GM21619 (cell line): ENCODE data around the gene SETD7.

Source experiments
- ATAC-seq: cut with Tn5 transposase; IDR thresholded peaks from one replicate; pipeline ENCODE4 v1.9.1; 2021; ENCODE audit not compliant: unreplicated experiment

The SETD7 gene

GRCh38 chr4:139514382-139515059 is 41.5 kb downstream of the SETD7 start:
- no peak for ATAC-seq

DNA sequence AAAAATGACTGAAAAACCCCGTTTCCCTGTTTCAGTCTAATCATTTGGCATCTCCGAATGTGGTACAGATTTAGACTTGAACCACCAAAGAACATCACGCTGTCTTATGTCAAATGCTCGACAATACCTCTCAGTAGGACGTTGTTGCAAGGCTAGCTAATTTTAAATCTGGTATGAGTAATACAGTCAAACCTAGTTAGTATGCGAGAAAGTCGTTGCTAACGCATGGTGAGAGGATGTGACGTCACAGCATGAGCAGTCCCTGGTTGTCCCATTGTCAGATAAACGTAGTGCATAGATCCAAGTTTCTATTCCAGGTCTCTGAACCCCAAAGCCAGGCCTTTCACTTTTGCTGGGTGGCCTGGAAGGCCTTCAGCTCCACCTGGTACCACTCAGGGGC is 44.7 kb downstream of the SETD7 start:
- ATAC-seq, result no peak

DNA sequence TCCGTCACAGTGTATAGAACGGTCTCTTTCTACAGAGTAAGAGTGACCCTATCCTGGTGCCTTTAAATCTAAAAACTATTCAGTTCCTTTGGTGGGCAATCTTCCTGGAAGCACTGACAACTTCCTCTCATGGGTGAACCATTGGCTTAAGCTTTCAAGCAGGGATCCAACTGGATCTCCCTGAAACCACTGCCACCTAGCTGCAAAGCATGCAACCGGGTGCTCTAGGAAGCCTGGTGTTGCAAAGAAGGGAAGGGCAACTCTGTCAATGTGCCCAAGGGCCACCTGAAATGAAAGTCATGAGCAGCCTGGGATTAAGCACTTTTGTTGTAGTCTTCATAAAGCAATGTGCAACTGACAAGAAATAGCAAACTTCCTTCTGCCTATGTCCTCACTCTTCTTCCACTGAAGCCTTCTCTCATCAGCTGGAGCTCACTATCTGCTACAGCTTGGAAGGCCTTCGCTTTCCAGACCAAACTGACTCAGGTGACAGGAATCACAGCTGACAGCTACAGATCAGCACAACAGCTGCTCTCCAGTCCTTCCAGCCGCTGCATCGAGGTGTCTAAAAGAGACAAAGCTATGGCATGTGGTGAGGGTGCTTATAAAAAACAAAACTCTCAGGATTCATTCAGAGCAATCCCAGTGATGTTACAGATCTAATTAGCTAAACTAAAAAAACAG is 46.1 kb downstream of the SETD7 start:
- ATAC-seq, result no peak

DNA sequence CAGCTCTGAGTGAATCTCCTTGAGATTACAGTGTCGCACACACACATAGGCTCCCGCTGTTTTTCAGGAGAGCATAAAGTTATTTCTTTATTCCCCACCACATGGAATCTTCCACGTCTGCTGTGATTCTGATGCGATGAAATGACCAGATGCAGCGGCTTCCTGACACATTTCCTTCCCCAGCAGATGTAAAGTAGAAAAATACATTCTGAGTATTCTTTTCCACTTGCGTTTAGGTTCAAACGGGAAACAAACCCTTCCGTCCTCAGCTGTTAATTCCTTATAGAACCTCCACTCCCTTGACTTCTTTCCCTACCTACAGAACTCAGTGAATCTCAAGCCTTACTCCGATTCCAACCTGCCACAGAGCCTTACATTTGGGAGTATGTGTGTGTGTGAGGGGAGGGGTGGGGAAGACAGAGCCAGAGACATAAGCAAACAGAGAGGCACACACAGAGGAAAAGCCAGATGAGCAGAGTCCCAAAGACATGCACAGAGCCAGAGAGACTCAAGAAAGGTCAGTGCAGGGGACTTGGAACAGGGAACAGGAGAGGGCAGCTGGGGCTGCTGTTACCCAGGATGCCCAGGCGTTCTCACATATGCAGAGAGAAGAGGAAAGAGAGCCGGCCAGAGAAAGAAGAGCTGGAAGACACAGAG is 47.3 kb downstream of the SETD7 start:
- no peak for ATAC-seq

DNA sequence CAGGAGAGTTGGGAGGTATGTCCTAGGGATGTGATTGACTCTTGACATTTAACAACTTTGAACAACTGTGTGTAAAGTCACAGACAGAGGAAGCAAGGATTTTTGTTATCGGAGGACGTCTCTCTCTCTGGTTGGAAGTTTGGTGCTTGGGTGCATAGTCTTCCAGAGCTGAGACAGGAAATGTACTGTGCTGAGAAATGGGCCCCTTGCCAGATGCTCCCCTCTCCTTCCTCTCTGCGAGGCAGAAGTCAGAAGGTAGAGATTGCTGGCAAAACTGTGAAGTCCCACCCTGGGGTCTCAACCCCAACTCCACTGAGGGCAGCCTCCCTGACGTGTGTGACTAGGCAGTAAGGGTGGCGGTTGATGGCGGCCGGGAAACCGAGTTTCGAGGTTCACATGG is 49.2 kb downstream of the SETD7 start:
- ATAC-seq, result no peak

GRCh38 chr4:139503622-139504166 is 52.3 kb downstream of the SETD7 start:
- ATAC-seq, result no peak

DNA sequence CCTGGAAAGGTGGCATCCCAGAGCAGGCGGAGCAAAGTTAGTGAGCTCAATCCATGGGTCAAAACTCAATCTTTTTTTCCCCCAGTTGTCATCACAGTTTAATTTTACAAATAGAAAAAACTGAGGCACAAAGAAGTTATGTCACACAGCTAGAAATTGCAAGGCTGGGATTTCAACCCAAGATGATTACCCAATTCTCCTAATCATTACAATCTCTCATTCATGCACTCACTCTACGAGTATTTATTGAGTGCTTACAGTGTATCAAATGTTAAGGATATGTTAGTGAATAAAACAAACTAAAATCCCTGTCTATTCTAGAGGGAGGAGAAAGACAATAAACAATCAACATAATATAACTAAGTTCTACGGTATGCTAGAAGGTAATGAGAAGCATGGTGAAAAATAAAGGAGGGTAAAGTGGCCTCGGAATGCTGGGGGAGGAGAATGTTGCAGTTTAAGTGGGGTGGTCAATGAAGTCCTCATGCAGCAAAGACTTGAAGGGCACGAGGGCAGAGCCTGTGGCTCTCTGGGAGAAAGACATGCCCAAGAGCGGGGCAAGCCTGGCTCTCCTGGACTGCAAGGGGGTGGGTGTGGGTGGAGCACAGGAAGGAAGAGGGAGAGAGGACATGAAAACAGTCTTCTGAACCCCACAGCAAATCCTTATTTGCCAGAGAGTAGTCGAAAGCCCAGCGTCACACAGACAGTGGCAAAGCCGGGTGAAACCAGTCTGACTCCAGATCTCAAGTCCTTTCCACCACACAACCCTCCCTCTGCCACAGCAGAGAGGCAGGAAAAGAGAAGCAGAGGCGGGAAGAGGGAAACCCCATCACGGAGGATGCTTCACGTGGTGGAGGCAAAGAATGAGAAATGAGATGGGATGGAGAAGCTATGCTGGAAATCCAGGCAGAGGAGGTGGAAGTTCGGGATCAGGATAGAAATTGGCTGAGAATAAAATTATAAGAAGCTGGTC is 53.8 kb downstream of the SETD7 start:
- ATAC-seq, result no peak

- no peak for ATAC-seq
These were observed 54.5 kb downstream of the SETD7 start for GRCh38 chr4:139501527-139501926.

GRCh38 chr4:139501117-139501516 is 54.9 kb downstream of the SETD7 start:
- ATAC-seq, result no peak

DNA sequence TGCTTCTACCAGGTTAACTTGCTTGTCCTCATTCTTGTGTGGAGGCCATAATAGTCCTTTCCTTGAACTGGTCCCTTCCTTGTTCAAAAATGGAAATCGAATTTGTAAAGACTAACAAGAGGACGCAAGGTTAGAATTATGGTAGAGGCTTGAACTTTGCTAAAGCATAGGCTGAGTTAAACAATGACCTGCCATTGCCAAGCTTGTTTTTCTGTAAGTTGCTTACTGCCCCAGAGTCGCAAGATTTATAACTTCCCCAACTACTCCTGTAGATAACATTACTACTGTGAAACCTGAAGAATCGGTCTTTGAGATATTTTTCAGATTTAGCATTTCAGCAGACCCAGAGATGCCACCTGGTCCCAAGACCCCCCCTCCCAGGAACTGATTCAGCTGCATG is 56.8 kb downstream of the SETD7 start:
- ATAC-seq, result no peak

DNA sequence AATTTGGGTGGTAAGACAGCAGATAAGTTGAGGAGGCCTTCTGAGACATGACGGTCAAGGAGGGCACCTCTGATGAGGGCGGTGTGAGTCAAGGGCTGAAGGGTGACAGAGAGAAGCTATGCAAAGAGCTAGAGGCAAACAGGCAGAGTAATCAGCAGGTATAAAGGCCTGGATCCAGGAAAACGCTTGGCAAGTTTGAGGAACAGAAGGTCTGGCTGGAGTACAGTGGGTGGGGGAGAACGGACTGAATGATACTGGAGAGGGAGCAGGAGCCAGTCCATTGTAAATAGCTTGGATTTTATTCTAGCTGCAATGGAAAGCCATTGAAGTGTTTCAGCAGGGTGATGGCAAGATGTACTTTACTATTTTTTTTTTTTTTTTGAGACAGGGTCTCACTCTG is 62.8 kb downstream of the SETD7 start:
- ATAC-seq, result no peak

- no peak for ATAC-seq
These were observed 63.6 kb downstream of the SETD7 start for GRCh38 chr4:139492429-139492828.

GRCh38 chr4:139489638-139490037 is 66.4 kb downstream of the SETD7 start:
- no peak for ATAC-seq

DNA sequence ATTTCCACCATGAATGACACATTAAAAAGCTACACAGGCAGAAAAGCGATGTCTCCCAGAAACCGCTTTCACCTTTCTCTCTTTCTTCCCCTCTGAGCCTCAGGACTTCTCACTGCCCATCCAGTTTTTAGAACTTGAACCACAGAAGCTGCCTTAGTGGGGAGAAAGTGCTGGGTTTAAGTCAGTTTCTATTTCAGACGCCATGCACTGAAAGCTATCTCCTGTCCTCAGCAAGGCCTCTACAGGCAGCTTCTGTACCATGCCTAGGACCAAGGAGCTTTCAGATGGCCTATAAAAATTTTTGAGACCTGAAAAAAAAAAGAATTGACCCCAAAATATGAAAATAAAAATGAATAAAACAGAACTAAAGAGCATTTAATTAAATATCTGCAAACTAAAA is 67.6 kb downstream of the SETD7 start:
- no peak for ATAC-seq

- ATAC-seq, result no peak
These were observed 71.2 kb downstream of the SETD7 start for GRCh38 chr4:139484783-139485311.

DNA sequence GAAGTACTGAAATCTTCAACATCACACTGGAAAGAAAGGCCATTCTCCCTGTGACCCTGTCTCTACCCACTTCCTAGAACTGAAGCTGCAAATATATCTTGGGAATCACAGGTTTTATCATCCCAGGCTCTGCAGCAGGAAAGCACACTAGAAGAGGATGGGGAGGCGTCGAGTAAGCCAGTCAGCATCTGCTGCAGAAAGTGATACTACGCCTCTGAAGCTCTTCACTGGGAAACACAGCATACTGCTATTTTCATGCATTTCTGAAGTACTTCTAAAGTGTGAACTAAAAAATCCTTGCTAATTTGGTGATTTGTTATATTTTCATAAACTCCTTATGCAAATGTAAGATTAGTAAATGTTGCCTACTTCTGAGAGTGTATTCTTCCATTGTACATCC is 73.0 kb downstream of the SETD7 start:
- ATAC-seq, result no peak

DNA sequence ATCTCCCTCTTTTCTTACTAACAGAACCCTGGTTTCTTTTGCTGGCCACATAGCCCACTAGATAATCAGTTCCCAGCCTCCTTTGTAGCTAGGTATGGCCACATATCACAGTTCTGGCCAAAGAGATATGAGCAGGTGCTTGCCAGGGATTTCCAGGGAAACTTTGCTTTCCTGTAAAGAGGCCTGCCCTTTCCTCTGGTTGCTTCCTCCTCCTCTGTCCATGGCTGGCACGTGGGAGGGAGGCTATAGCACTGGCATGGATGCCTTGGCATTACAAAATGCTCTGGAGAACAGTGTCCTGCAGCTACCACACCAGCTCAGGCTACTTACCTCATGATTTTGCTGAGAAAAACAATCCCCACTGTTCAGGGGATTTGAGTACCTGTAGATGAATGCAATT is 74.6 kb downstream of the SETD7 start:
- no peak for ATAC-seq

GRCh38 chr4:139476363-139476762 is 79.7 kb downstream of the SETD7 start:
- ATAC-seq, result no peak

DNA sequence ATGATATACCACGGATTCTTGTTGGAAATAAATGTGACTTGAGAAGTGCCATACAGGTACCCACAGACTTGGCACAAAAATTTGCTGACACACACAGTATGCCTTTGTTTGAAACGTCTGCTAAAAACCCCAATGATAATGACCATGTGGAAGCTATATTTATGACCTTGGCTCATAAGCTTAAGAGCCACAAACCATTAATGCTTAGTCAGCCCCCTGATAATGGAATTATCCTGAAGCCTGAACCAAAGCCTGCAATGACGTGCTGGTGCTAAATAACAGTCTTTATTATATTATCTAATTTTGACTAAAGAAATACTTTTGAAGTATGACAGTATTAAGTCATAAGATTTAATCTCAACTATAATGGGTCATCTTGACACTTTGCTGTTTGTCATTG is 83.2 kb downstream of the SETD7 start:
- no peak for ATAC-seq

DNA sequence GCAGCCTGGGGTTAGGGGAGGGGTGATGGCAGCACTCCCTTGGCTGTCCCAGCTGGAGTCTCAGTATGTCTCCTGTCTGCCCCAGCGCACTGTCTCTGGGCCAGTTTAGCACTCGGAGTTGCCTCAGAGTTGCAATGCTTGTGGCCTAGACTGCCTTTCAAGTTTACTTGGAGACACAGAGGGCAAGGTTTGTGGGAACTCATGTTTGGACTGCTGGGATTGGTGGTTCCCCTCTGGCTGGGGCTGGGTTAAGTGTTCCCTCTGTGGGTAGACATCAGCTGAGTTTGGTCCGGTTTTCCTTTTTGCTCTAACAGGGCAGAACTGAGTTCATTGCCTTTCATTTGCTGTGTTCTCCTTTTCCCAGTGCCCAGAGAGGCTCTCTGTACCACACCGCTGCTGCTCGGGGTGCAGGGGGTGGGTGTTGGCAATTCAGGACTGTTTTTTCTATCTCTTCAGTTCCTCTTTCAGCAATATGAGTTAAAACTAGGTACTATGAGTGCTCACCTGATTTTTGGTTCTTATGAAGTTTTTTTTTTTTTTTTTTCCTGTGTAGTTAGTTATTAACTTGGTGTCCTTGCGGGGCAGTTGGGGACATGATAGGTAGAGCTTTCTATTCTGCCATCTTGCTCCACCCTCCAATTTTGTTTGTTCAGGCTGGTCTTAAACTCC is 84.9 kb downstream of the SETD7 start:
- ATAC-seq, result no peak
